Muscle of leg (tissue), 11 donors: ENCODE measurements around the gene ARNT2. TPM values are rescaled to one million over a fixed set of nuclear protein-coding genes. Genes with fewer than 3 reads are reported as not detected.
A peak's percentile ranks its signal among the peaks of the same experiment; 100 is the strongest.

Source experiments
- DNase-seq: peaks from one replicate; pipeline ENCODE4 v3.0.0; 2013
- H3K27ac ChIP-seq: one replicate; pipeline ENCODE4 v1.5.1; 2013; ENCODE audit warnings: mild to moderate bottlenecking, low read length, control low read depth
- H3K27me3 ChIP-seq: one replicate; pipeline ENCODE4 v1.6.1; 2013; ENCODE audit warnings: low read length; ENCODE audit not compliant: control insufficient read depth, insufficient read depth
- H3K36me3 ChIP-seq: one replicate; pipeline ENCODE4 v1.6.1; 2013; ENCODE audit warnings: low read length; ENCODE audit not compliant: control insufficient read depth, insufficient read depth
- H3K4me1 ChIP-seq: one replicate; pipeline ENCODE4 v1.6.1; 2013; ENCODE audit warnings: low read length; ENCODE audit not compliant: control insufficient read depth, insufficient read depth
- H3K4me3 ChIP-seq: one replicate; pipeline ENCODE4 v1.5.1; 2013; ENCODE audit warnings: low read length, control low read depth
- H3K9me3 ChIP-seq: replicated peaks from 2 replicates; pipeline ENCODE4 v1.6.1; 2013; ENCODE audit warnings: low read depth, low read length; ENCODE audit not compliant: control insufficient read depth
- WGBS: methylation state at CpG from one replicate; pipeline ENCODE4 v1.1.5; 2013; ENCODE audit warnings: missing lambda C conversion rate; ENCODE audit not compliant: insufficient coverage; 5-methylcytosine and 5-hydroxymethylcytosine counted together
- polyA plus RNA-seq, 8 donors: library from polyadenylated mRNA; unstranded; fragments of 120-200 nt; gene quantifications; one replicate each; pipeline versions ENCODE4 v1.2.1 to v1.2.3, GENCODE V29; 2013; ENCODE audit warnings: inconsistent platforms in 1 of 8, low replicate concordance in 1 of 8; ENCODE audit not compliant: insufficient read length in 8 of 8, insufficient read depth in 1 of 8
- total RNA-seq: library from RNA; stranded (reverse); fragments of 120-200 nt; gene quantifications from one replicate; pipeline ENCODE4 v1.2.4, GENCODE V29; 2013

The ARNT2 gene
- total and polyA plus RNA-seq, 9 donors = 4.9 to 10.8 (median 7.7) TPM

DNA sequence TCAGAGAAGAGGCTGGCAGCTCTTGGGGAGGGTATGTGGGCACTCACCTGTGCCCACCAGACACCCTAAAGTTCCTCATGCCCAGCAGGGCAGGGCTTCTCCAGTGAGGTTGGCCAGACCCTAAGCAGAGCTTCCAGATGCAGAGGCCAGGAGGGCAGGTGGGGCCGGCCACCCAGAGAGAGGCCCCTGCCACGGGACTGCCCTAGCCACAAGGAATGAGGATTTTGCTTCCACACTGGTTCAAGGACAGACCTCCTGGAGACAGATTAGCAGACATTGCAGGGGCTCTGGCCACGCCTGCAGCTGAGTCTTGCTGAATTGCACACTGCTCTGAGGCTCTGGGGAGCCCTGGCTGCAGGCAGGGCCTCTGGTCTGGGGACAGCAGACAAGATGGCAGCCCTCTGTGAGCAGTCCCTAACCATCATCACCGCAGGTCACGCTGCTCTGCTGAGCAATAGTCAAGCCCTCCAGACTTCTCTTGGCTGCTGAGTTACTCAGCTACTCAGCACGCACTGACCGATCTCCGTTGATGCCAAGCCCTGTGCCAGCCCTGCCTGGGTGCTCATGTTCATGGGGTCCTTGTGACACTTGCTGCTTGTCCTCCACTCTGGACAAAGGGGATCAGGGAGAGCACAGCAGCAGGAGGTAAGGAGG lies 173.5 kb downstream of the ARNT2 start:
- 87% methylated on average over 8 of the region's 8 CpGs for WGBS
- no peak overlapping the region for H3K4me3 ChIP-seq
- no peaks in the 10 kb centered on the region for H3K9me3 ChIP-seq

GRCh38 chr15:80578206-80578595 lies 174.0 kb downstream of the ARNT2 start:
- Histone ChIP-seq H3K9me3 (no peaks in the 10 kb centered on the region), H3K36me3 (peaks cover 20% of the 10 kb centered on the region), H3K4me1 (no peaks in the 10 kb centered on the region), H3K27ac (no peak overlapping the region), H3K27me3 (no peaks in the 10 kb centered on the region), H3K4me3 (no peak overlapping the region)
- WGBS = 90% methylated on average over 4 of the region's 5 CpGs
- no peak for DNase-seq

More for the DNA sequence above, 173.5 kb downstream of the ARNT2 start:
- Histone ChIP-seq H3K27me3 (no peaks in the 10 kb centered on the region), H3K27ac (no peak overlapping the region), H3K36me3 (peaks cover 20% of the 10 kb centered on the region), H3K4me1 (no peaks in the 10 kb centered on the region)
- no peak for DNase-seq

GRCh38 chr15:80578871-80579270 lies 174.7 kb downstream of the ARNT2 start:
- Histone ChIP-seq H3K9me3 (no peaks in the 10 kb centered on the region), H3K4me1 (no peaks in the 10 kb centered on the region), H3K27ac (no peak overlapping the region), H3K36me3 (peaks cover 20% of the 10 kb centered on the region), H3K4me3 (no peak overlapping the region), H3K27me3 (no peaks in the 10 kb centered on the region)
- no peak for DNase-seq
- 79% methylated on average over 7 of the region's 7 CpGs for WGBS

GRCh38 chr15:80579611-80580010 lies 175.4 kb downstream of the ARNT2 start:
- Histone ChIP-seq H3K27me3 (no peaks in the 10 kb centered on the region), H3K9me3 (no peaks in the 10 kb centered on the region), H3K27ac (no peak overlapping the region), H3K4me1 (no peaks in the 10 kb centered on the region), H3K4me3 (no peak overlapping the region), H3K36me3 (peaks cover 14% of the 10 kb centered on the region)
- 49% methylated on average over 3 of the region's 6 CpGs for WGBS
- DNase-seq = no peak

DNA sequence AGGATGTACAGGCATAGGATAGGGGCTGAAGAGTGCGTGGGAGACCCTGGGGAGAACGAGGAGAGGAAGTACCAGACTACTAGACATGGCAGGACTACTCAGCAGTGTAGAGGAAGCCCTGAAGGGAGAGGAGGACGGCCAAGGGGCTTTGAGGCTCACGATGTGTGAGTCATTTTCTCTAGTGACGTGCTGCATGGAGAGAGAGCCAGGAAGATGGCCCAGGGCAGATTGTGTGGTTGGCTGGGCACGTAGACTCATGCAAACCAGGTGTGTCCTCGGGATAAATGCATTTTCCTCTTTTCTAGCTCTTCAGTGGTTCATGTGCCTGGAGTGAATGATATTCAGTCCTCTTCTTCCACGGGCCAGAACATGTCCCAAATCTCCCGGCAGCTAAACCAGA lies 175.9 kb downstream of the ARNT2 start:
- Histone ChIP-seq H3K4me1 (no peaks in the 10 kb centered on the region), H3K4me3 (no peak overlapping the region), H3K27ac (no peak overlapping the region), H3K9me3 (no peaks in the 10 kb centered on the region), H3K27me3 (no peaks in the 10 kb centered on the region), H3K36me3 (peaks cover 14% of the 10 kb centered on the region)
- DNase-seq = peak; percentile 31
- 49% methylated on average over 7 of the region's 9 CpGs for WGBS

DNA sequence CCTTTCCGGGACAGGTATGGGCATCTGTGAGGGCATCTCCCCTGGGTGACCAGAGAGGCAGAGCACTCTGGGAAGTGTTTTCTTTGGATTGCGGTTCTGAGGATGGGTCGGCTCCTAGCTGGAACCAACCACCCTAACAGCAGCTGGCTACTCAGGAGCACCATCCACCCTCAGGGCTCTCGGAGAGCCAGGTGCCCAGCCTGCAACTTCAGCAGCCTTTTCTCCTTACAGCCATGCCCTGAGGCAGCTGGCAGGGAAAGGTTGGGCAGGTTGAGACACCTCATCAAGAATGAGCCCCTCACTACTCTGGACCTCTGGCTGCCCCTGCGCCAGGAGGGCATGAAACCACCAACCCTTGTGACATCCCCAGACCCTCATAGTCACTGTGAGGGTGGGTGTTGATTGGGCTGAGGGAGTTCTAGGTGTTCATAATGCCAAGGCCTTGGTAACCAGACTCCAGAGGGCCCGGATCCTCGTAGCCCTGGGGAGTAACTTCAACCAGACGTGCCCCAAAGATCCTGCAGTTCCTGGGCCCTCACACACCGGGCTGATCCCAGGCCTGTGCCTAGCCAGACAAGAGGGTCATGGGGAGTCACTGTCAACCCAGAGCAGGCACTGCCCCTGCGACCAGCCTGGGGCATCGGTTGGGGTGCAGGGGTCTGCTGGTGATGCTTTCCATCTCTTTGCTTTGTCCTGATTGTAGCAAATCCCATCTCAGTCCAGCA lies 176.5 kb downstream of the ARNT2 start:
- WGBS = 96% methylated on average over 7 of the region's 11 CpGs
- H3K36me3 ChIP-seq = peaks cover 10% of the 10 kb centered on the region

DNA sequence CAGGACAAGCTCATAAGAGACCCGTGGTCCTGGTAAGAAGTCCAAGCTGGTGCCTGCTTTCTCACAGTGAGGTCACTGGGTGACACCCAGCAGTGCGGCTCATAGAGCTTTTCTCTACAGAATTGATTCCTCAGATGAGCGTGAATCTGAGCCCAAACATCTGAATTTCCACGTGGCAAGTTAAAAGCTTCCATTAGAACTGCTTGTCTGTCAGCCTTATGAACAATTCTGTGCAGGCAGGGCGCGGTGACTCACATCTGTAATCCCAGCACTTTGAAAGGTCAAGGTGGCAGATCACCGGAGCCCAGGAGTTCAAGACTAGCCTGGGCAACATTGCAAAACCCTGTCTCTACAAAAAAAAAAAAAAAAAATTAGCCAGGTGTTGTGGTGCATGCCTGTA lies 177.8 kb downstream of the ARNT2 start:
- no peak for DNase-seq
- no peaks in the 10 kb centered on the region for H3K9me3 ChIP-seq
- 76% methylated on average over 4 of the region's 7 CpGs for WGBS
- H3K4me3 ChIP-seq = no peak overlapping the region
- H3K27me3 ChIP-seq = no peaks in the 10 kb centered on the region
- H3K27ac ChIP-seq = no peak overlapping the region
- no peaks in the 10 kb centered on the region for H3K4me1 ChIP-seq
- peaks cover 10% of the 10 kb centered on the region for H3K36me3 ChIP-seq

More for the DNA sequence above, 176.5 kb downstream of the ARNT2 start:
- no peaks in the 10 kb centered on the region for H3K4me1 ChIP-seq
- DNase-seq = no peak
- H3K9me3 ChIP-seq = no peaks in the 10 kb centered on the region
- no peak overlapping the region for H3K4me3 ChIP-seq
- no peaks in the 10 kb centered on the region for H3K27me3 ChIP-seq
- no peak overlapping the region for H3K27ac ChIP-seq

- no peaks in the 10 kb centered on the region for H3K4me1 ChIP-seq
- H3K36me3 ChIP-seq = peaks cover 5% of the 10 kb centered on the region
- H3K9me3 ChIP-seq = no peaks in the 10 kb centered on the region
- no peak overlapping the region for H3K27ac ChIP-seq
- H3K4me3 ChIP-seq = no peak overlapping the region
- WGBS = 90% methylated on average over 12 of the region's 15 CpGs
- DNase-seq = no peak
- H3K27me3 ChIP-seq = no peaks in the 10 kb centered on the region
Observed at GRCh38 chr15:80582816-80583423, 178.7 kb downstream of the ARNT2 start.

GRCh38 chr15:80584561-80584964 lies 180.4 kb downstream of the ARNT2 start:
- WGBS = 78% methylated on average over 7 of the region's 7 CpGs
- H3K9me3 ChIP-seq = no peaks in the 10 kb centered on the region
- no peak overlapping the region for H3K4me3 ChIP-seq
- peaks cover 5% of the 10 kb centered on the region for H3K36me3 ChIP-seq
- no peaks in the 10 kb centered on the region for H3K27me3 ChIP-seq
- no peaks in the 10 kb centered on the region for H3K4me1 ChIP-seq
- H3K27ac ChIP-seq = no peak overlapping the region
- no peak for DNase-seq

GRCh38 chr15:80584973-80585525 lies 180.9 kb downstream of the ARNT2 start:
- H3K27me3 ChIP-seq = no peaks in the 10 kb centered on the region
- WGBS = 42% methylated on average over 3 of the region's 3 CpGs

More at GRCh38 chr15:80584973-80585525, 180.9 kb downstream of the ARNT2 start:
- peaks cover 5% of the 10 kb centered on the region for H3K36me3 ChIP-seq
- no peaks in the 10 kb centered on the region for H3K4me1 ChIP-seq
- no peak for DNase-seq
- H3K9me3 ChIP-seq = no peaks in the 10 kb centered on the region
- H3K4me3 ChIP-seq = no peak overlapping the region
- no peak overlapping the region for H3K27ac ChIP-seq
